Hematopoietic multipotent progenitor cell treated with erythropoietin and hydrocortisone succinate and interleukin-3 and kit ligand, for 17 days (in vitro differentiated cells): Measurements from ENCODE around the gene DNAJB7.
A peak's percentile ranks its signal among the peaks of the same experiment; 100 is the strongest.
"Not testable (repeated sequence)": the region's sequence is repeated elsewhere in the genome, so short reads cannot be mapped to it uniquely, and the experiment has no call there.

Experiments used
- DNase-seq: peaks from one replicate; pipeline ENCODE4 v3.0.0-alpha.2; 2015; ENCODE audit warnings: low spot score

Gene DNAJB7

DNA sequence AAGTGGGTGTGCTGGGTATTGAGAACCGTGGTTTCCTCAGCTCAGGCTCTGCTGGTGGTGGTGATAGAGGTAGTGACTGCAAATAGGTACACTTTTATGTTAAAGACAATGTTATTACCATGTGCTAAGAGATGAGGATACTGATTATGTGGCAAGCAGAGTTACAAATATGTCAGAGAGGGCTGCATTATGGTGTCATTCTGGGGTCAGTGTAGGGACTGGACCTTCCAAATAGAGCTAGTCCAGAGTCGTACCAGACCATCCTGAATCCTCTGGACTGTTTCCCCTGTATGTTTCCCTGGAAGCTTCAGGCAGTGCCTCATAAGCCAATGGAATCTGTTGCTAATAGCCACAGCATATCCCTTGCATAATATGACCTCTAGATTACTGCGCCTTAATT is at the start of gene DNAJB7:
TSS of gene DNAJB7 (minus strand) at position 101 of the 400 bp plus-strand sequence. CDS start 119 bp downstream, outside the sequence.
- no peak for DNase-seq

DNA sequence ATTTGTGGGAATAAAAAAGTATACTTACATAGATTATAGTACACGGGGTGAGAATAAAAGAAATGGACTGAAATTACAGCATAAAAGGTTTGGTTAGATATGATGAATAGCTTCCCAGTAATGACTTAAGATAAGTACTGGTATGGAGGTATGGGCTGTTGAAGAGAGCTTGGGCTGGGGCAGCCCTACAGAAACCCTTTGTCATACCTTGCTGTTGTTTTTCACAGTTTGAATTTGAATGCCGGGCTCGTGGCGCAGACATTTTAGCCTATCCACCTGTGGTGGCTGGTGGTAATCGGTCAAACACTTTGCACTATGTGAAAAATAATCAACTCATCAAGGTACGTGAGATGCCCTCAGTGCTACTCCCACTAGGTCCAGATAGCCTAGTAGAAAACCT is 47.0 kb upstream of the DNAJB7 start:
- DNase-seq, result no peak

DNA sequence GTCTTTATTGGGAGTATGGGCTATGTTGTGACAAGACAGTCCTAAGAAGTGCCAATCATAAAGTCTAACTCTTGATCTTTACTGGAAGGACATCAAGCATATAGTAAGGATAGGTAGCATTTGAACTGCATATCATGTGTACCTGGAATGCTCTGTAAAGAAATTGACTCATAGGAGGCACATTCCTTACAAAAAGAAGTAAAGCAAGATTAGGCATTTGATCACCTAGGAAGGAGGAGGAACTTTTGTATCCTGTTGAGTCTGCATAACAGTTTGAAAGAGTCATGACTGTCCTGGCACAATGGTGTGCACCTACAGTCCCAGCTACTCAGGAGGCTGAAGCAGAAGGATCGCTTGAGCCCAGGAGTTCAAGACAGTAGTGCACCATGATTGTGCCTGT is 42.2 kb upstream of the DNAJB7 start:
- DNase-seq, result no peak

DNA sequence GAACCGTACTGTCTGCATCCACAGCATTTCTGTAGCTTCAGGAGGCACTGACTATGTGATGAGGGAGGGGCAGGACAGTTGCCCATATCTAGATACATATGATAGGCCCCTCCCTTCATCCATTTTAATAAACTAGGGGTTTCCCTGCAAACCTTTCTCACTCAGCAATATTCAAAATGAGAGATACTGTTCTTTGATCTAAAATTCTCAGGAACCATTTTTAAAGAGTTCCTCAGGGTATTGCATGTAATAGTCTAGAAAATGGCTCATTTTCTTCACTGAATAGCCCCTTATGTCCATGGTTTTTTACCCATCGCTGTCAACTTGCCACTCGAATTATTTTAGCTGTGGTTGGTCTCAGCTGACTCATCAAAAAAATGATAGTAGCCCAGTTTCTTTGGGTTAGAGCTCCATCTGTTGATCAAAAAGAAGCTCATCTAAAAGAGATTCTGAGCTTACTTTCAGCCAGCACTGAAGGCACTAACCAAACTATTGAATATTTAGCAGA is 37.0 kb upstream of the DNAJB7 start:
- peak; percentile 87 for DNase-seq

DNA sequence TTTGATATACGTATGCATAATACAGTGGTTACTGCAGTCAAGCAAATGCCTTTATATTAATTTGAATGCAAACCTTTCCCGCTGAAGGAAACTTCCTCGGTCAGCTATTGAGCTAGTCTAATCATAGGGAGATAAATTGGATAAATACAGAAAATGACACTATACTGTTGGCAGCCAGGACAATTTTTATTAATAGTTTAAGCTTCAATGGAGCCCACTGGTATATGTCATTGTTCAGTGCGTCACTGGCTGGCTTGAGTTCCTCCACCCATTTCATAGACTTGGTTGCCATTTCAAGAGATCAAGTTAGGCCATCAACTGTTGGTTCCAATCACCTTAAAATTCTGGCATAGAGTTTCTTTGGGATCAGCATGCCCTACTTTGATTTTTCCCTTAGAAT is 32.5 kb upstream of the DNAJB7 start:
- DNase-seq, result no peak

DNA sequence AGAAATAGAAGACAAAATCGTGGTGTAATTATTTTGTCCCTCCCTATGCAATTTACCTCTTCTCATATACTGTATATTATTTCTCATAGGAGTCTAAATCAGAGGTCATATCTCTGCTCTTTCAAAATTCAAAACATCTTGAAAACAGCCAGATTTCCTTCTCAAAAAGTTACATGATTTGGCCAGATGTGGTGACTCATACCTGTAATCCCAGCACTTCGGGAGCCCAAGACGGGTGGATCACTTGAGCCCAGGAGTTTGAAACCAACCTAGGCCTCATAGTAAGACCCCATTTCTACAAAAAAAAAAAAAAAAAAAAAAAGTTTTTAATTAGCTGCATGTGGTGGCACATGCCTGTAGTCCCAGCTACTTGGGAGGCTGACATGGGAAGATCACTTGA is 29.0 kb upstream of the DNAJB7 start:
- DNase-seq, result no peak

DNA sequence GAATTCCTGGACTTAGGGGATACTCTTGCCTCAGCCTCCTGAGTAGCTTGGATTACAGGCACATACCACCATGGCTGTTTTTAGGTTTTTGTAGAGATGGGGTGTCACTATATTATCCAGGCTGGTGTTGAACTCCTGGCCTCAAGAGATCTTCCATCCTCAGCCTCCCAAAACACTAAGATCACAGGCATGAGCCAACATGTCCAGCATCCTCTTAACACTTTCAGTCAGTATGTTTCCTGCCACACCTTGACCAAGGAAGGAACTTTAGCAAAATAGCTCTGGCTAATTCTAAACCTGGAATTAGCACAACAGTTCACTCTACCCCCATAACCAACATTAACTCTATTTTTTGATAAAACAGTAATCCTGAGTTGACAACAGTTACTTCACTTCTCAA is 27.2 kb upstream of the DNAJB7 start:
- DNase-seq, result no peak

DNA sequence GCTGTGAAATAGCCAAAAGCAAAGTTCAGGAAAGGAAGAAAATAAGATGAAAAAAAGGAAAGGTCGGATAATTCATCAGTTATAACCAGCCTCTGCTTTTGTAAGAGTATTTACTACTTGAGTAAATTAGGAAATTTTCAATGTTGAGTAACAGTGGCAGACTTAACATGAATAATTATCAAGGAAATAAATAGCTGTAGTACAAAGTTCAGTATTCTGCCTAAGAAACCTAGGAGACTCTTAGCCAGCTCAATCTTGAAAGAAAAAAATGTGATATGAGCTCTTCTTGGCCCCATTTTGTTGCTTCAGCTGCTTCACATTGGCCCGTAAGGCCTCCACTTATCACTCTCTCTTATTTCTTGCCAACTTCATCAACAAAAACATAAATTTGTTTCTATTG is 17.0 kb upstream of the DNAJB7 start:
- DNase-seq, result no peak

DNA sequence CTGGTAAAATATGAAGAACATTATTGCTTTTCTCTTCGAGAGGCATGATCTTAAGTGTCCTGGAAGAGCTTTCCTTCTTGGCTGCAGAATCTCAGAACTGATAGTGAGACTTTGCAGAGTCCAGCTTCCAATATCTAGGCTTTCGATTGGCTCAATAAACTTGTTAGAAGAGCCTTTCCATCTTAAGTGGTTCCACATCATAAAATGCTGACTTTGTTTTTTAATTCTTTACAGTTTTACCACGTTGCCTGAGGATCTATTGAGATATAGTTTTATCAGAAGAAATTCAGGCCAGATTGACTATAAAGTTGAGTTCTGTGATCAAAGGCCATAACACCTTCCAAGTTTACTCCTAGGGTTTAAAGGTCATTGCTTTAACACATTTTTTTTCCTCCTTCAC is 15.6 kb upstream of the DNAJB7 start:
- DNase-seq, result no peak

DNA sequence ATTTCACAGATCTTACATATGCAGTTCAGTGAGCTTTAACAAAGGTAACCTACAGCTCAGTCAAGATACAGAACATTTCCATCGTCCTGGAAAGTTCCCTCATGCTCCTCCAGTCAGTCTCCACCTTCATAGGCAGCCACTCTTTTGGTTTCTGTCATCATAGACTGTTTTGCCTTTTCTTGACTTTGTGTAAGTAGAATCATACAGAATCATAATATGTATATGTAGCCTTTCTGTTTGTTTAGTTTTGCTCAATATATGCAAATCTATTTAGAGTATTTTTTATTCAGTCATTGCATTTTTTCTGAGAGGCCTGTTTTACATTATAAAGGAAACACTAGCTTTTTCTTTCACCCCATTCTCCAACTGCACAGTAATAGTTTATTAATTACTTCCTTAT is 15.0 kb upstream of the DNAJB7 start:
- no peak for DNase-seq

DNA sequence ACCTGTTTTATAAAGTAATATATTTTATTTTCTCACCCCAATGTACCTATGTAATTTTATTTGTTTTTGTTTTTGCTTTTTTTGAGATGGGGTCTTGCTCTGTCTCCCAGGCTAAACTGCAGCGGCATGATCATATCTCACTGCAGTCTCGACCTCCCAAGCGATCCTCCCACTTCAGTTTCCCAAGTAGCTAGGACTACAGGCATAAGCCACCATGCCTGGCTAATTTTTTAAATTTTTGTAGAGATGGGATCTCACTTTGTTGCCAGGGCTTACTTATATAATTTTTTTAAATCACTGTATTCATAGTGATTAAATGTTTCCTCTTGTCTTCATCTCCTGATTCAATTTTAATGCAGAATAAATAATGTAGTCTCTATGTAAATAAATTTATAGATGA is 13.2 kb upstream of the DNAJB7 start:
- DNase-seq, result no peak

DNA sequence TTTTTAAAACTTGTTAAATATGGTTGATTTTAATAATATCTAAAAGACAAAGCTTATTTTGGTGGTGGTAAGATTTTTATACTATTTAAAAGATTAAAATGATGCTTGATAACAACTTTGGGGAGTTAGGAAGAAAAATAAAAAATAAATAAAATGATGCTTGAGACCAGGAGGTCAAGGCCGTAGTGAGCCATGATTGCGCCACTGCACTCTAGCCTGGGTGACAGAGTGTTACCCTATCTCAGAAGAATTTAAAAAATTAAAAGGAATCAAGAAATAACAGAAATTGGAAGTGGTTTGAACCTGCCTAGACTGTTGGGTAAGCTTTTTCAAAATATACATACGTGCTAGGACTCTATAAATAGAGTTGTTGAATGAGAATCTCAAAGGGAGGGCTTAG is 12.1 kb upstream of the DNAJB7 start:
- DNase-seq, result no peak

DNA sequence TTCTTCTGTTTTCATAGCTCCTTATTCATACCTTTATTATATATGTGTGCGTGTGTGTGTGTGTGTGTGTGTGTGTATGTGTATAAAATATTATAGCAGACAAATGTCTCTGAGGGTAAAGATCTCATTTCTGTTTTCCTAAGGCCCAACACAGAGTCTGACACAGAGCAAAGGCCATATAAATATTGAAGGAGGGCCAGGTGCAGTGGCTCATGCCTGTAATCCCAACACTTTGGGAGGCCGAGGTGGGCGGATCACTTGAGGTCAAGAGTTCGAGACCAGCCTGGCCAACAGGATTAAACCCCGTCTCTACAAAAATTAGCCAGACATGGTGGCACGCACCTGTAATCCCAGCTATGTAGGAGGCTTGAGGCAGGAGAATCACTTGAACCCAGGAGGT is 6.5 kb upstream of the DNAJB7 start:
- not testable (repeated sequence) for DNase-seq

DNA sequence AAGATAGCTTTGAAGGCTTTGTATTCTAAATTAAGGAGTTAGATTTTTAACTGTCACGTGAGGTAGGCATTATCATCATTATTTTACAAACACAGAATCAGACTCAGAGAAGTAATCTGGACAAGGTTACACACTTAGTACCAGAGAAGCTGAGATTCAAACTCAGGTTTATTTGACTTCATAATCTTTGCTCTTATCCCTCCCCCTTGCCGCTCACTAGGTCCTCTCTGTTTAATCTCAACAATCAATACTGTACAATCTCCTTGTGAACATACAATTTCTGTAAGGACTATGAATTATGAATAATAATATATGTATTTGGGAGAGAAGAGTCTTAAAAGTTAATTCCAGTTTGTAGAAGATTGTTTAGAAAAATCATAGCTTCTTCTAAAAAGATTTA is 5.2 kb upstream of the DNAJB7 start:
- DNase-seq, result no peak

DNA sequence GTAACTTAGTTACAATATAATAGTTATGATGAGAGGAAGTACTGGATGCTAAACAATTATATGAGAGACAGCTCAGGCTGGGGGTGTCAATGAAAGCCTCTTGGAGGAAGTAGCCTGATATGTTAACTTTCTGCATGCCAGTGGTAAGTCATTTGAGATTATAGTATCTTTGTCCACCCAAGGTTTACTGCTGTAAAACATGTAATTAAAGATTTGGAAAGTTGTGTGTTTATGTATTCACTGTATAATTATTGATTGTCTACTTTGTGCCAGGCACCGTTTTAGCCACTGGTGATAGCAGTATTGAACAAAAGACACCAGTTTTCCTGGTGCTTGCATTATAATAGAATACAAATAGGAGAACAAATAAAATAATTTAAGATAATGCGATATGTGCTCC is 624 bp upstream of the DNAJB7 start:
- no peak for DNase-seq

DNA sequence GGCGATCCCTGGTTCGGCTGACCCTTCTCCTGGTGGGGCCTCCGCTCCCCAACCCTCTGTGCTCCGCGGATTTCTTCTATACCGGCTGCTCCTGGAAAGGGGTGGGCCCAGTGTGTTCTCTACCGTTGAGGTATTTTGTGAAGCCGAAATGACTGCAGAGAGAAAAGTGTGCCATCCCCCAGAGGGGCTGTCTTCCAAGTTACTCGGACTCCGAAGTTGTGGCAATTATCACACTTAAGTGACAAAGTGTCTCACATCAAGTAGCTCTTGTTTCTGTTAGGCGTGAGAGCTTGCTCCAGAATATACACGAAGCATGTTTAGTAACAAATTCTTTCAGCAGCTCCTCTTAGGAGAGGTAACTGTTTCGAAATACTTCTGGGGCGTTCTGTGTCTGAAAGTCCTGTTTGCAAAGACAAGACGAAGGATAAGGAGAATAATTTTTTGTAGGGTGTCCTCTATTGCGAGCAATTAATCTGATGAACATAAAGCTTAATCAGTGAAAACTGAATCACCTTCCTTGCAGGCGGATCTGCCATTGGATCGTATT is 4.5 kb downstream of the DNAJB7 start:
- DNase-seq, result no peak

DNA sequence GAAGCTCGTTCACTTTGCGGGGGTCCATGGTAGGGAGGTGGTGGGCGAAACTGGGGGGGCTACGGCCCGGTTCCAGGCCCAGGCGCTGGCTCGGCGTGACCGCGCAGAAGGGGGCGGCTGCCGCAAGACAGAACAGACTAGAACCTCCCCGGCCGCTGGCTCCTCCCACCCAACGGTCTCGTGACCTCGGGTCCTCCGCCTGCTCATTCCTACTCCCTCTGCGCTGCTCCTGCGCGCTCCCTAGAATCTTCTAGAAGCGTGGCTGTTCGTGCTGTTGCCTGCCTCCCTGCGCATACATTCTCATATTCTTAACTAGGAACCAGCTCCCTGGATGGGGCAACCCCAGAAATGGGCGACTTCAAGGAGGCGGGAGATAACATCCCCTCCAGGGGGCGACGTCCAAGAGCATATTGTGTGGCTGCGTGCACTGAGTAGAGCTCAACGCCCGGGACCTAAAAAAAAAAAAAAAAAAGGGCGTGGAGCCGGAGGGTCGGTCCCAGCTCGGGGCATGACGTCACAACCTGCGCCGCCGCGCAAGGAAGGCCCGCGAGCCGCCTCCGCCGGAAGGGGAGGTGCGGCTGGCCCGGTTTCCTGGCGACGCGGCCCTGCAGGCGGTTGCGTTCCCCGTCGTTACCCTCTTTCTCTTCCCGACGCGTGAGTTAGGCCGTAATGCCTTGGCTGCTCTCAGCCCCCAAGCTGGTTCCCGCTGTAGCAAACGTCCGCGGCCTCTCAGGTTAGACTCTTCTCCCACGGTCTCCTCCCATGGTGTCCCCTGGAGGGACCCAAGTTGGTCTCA is 5.2 kb downstream of the DNAJB7 start, which contains the start of the genes ST13 and XPNPEP3:
TSS of gene ST13 (minus strand) at position 127 of the 796 bp plus-strand sequence. CDS start at position 28, 99 bp downstream.
TSS of gene XPNPEP3 (plus strand) at position 636 of the 796 bp plus-strand sequence. CDS start at position 670, 34 bp downstream.
- DNase-seq, result peak; percentile 99

DNA sequence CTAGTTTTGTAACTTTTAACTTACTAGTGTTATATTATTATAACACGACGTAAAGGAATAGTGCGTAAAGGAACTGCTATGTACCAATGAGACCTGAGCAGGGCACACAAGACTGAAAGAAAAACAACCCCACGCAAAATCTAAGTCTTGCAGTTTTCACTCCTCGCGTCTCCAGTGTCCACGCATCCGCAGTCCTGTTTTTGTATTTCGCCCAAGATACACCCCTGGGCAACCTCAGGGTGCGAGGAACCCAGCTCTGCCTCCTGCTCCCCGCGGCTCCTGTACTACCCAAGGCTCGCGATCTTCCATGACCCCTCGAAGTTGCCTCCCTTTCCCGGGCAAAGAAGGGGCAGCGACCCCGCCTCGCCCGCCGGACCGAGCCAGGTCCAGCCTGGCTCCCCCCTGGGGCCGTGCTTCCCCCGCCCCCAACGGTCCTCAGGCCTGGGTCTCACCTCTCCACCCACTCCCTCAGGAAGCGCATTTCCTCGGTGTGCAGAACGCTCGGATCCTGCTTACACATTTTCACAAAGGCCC is 5.9 kb downstream of the DNAJB7 start:
- DNase-seq, result no peak

DNA sequence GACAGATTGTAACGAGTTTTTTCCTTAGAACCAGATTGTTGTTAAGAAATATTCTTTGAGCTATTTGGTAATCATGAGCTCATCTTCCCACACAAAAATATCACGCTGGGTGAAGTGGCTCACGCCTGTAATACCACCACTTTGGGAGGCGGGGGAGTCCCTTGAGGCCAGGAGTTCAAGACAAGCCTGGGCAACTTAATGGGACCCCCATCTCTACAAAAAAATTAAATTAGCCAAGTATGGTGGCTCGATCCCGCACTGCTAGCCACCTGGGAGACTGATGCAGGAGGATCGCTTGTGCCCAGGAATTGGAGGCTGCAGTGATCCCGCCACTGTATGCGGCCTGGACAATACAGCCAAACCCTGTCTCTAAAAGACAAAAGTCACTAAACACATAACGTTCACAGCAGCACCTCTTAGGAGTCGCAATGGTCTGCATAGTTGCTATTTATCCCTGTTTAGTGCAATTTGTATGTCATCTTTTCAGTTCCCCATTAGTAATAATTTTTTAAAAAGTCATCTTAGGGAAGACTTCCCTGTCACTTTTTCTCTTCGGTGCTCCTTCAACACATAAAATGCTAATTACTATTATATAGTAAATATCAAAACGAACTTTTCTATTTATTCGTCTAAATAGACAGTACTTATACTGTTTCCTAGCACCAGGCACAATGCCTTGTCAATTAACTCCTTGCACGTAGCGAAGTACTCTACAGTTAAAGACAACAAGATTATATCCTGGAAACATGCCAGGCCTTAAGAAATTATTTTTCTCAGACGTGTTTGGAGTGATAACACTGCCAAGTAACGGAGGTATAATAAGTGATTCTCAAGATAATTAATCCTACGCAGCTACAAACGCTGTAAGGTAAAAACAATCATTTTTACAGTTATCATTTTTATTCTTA is 6.6 kb downstream of the DNAJB7 start:
- DNase-seq, result peak; percentile 90

DNA sequence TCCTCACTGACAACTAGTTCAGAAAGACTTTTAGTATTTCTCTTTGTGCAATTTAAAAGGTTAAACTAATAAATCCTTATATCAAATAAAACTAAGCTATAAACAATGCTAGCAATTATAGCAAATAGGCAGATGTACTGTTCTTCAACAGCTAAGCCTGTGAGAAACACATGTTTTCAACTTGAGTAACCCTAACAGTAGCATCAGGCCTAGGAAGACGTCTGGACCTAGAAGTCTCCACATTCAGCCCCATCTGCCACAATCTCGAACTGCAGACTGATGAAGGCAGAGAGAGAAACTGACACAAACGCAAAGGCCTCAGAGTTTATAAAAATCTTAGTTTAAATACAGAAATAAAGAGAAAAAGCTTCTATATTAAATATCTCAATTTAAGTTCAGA is 8.0 kb downstream of the DNAJB7 start:
- no peak for DNase-seq

DNA sequence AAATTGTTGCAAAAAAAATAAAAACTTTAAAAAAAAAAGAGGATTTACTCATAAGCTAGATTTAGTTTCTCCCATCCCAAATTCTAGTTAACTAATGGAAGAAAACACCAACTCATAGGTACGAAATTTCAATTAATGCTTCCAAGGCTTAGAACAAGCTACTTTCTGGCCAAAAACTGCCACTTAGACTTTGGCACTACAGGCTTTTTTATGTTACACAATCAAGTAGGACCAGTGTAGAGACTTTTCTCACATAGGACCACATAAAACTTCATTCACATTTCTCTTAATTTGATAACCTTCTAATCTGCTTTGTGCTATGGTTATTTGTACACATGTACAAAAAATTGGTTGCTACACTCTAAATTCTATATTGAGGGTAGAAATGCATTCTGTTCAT is 8.6 kb downstream of the DNAJB7 start:
- no peak for DNase-seq

DNA sequence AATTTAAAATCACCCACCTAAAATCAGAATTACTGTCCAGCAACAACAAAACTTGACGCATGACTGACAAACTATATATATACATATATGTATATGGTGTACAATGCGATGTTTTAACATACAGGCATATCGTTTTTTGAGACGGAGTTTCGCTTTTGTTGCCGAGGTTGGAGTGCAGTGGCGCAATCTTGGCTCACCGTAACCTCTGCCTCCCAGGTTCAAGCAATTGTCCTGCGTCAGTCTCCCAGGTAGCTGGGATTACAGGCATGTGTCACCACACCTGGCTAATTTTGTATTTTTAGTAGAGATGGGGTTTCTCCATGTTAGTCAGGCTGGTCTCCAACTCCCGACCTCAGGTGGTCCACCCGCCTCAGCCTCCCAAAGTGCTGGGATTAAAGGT is 16.1 kb downstream of the DNAJB7 start:
- DNase-seq, result not testable (repeated sequence)
